Mucosa of stomach (tissue), 1 donor: ENCODE measurements around the gene LIPC.

Experiments used
- H3K27me3 ChIP-seq: one replicate; pipeline ENCODE4 v1.7.0; 2013; ENCODE audit warnings: mild to moderate bottlenecking, low read length; ENCODE audit not compliant: control insufficient read depth, insufficient read depth
- H3K36me3 ChIP-seq: one replicate; pipeline ENCODE4 v1.7.0; 2013; ENCODE audit warnings: low read length; ENCODE audit not compliant: control insufficient read depth, insufficient read depth
- H3K4me1 ChIP-seq: one replicate; pipeline ENCODE4 v1.7.0; 2013; ENCODE audit warnings: mild to moderate bottlenecking, low read length; ENCODE audit not compliant: control insufficient read depth, insufficient read depth
- H3K4me3 ChIP-seq: one replicate; pipeline ENCODE4 v1.7.0; 2013; ENCODE audit warnings: low read length
- H3K9ac ChIP-seq: one replicate; pipeline ENCODE4 v1.7.0; 2013; ENCODE audit warnings: mild to moderate bottlenecking, low read length, moderate library complexity
- H3K9me3 ChIP-seq: one replicate; pipeline ENCODE4 v1.7.0; 2013; ENCODE audit warnings: mild to moderate bottlenecking, low read length, moderate library complexity; ENCODE audit not compliant: control insufficient read depth
- donor health status: Pancreatic carcinoma.

The LIPC gene

GRCh38 chr15:58605931-58606530, 174.2 kb downstream of the LIPC start:
- Histone ChIP-seq H3K4me3 (no peak overlapping the region), H3K4me1 (peaks cover 37% of the 10 kb centered on the region), H3K36me3 (no peaks in the 10 kb centered on the region), H3K9ac (no peak overlapping the region), H3K27me3 (no peaks in the 10 kb centered on the region), H3K9me3 (no peaks in the 10 kb centered on the region)

GRCh38 chr15:58606577-58607080, 174.8 kb downstream of the LIPC start:
- Histone ChIP-seq H3K36me3 (no peaks in the 10 kb centered on the region), H3K27me3 (no peaks in the 10 kb centered on the region), H3K4me3 (no peak overlapping the region), H3K9me3 (no peaks in the 10 kb centered on the region), H3K9ac (no peak overlapping the region), H3K4me1 (peaks cover 34% of the 10 kb centered on the region)

- H3K9ac ChIP-seq, result no peak overlapping the region
- no peaks in the 10 kb centered on the region for H3K36me3 ChIP-seq
- no peaks in the 10 kb centered on the region for H3K27me3 ChIP-seq
- H3K4me3 ChIP-seq, result no peak overlapping the region
- H3K4me1 ChIP-seq, result peaks cover 45% of the 10 kb centered on the region
- H3K9me3 ChIP-seq, result no peaks in the 10 kb centered on the region
Observed at GRCh38 chr15:58608129-58608590, 176.4 kb downstream of the LIPC start.

- H3K27me3 ChIP-seq, result no peaks in the 10 kb centered on the region
- no peak overlapping the region for H3K9ac ChIP-seq
- no peak overlapping the region for H3K4me3 ChIP-seq
- H3K36me3 ChIP-seq, result no peaks in the 10 kb centered on the region
- no peaks in the 10 kb centered on the region for H3K9me3 ChIP-seq
- peaks cover 45% of the 10 kb centered on the region for H3K4me1 ChIP-seq
Observed at GRCh38 chr15:58608711-58609110, 176.9 kb downstream of the LIPC start.

- Histone ChIP-seq H3K4me3 (no peak overlapping the region), H3K9me3 (no peaks in the 10 kb centered on the region), H3K9ac (no peak overlapping the region), H3K36me3 (no peaks in the 10 kb centered on the region), H3K4me1 (peaks cover 23% of the 10 kb centered on the region), H3K27me3 (no peaks in the 10 kb centered on the region)
Observed at GRCh38 chr15:58611731-58612676, 180.2 kb downstream of the LIPC start.

- Histone ChIP-seq H3K4me3 (no peak overlapping the region), H3K36me3 (no peaks in the 10 kb centered on the region), H3K9ac (no peak overlapping the region), H3K9me3 (no peaks in the 10 kb centered on the region), H3K27me3 (no peaks in the 10 kb centered on the region), H3K4me1 (peaks cover 11% of the 10 kb centered on the region)
Observed at GRCh38 chr15:58616171-58616570, 184.4 kb downstream of the LIPC start.
